Spleen (tissue), 13 donors: ENCODE measurements around the gene SIDT1. TPM values are rescaled to one million over a fixed set of nuclear protein-coding genes. Genes with fewer than 3 reads are reported as not detected.

Experiments used
- DNase-seq: peaks from one replicate; pipeline ENCODE4 v3.0.0-alpha.2; 2020
- H3K27ac ChIP-seq, 8 donors: fragments of 200-600 bp; sonication (generic) in 7 of 8; 1 replicate in 4 of 8; 2 replicates in 4 of 8; pipeline versions ENCODE4 v1.5.0 to v1.8.0; 2016 to 2021; ENCODE audit warnings: inconsistent platforms in 4 of 8, mild to moderate bottlenecking in 4 of 8, moderate library complexity in 1 of 8
- H3K27me3 ChIP-seq, 7 donors: fragments of 200-600 bp; sonication (generic) in 6 of 7; replicated peaks in 1 of 7; 1 replicate in 4 of 7; 2 replicates in 3 of 7; pipeline versions ENCODE4 v1.5.0 to v1.8.0; 2016 to 2021; ENCODE audit warnings: inconsistent platforms in 3 of 7, mild to moderate bottlenecking in 1 of 7
- H3K36me3 ChIP-seq, 6 donors: fragments of 200-600 bp; sonication (generic) in 5 of 6; 1 replicate in 4 of 6; 2 replicates in 2 of 6; pipeline versions ENCODE4 v1.5.0 to v1.8.0; 2016 to 2021; ENCODE audit warnings: inconsistent platforms in 2 of 6
- H3K4me1 ChIP-seq, 6 donors: fragments of 200-600 bp; sonication (generic) in 5 of 6; 1 replicate in 3 of 6; 2 replicates in 3 of 6; pipeline versions ENCODE4 v1.5.0 to v1.8.0; 2016 to 2021; ENCODE audit warnings: inconsistent platforms in 3 of 6
- H3K4me3 ChIP-seq, 8 donors: fragments of 200-600 bp; sonication (generic) in 7 of 8; 1 replicate in 4 of 8; 2 replicates in 4 of 8; pipeline versions ENCODE4 v1.5.0 to v1.8.0; 2016 to 2021; ENCODE audit warnings: inconsistent platforms in 4 of 8, mild to moderate bottlenecking in 4 of 8, moderate library complexity in 2 of 8
- H3K9me3 ChIP-seq, 8 donors: fragments of 200-600 bp; sonication (generic) in 7 of 8; 1 replicate in 4 of 8; 2 replicates in 4 of 8; pipeline versions ENCODE4 v1.5.0 to v1.8.0; 2016 to 2021; ENCODE audit warnings: inconsistent platforms in 4 of 8
- POLR2A ChIP-seq, 3 donors: fragments of 450-650 bp; IDR thresholded peaks; one replicate each; pipeline ENCODE4 v1.5.1; 2017; ENCODE audit warnings: antibody characterized with exemption in 3 of 3, mild to moderate bottlenecking in 1 of 3
- POLR2AphosphoS5 ChIP-seq, 3 donors: sonication (generic); formaldehyde crosslinking; IDR thresholded peaks; one replicate each; pipeline ENCODE4 v1.5.1; 2017; ENCODE audit warnings: antibody characterized with exemption in 3 of 3
- WGBS, 5 donors: extraction: QIAGEN DNeasy Blood & Tissue Kit in 3 of 5; methylation state at CpG; one replicate each; pipeline versions ENCODE4 v1.1.5 to v1.1.7; 2013 to 2018; 5-methylcytosine and 5-hydroxymethylcytosine counted together
- intact Hi-C: fragments of 100-400 bp; cut with DNase I; formaldehyde crosslinking; loops from one replicate; pipeline ENCODE4 v1.15.0; 2023; ENCODE audit warnings: low total_unique reads
- long read RNA-seq, 2 donors: transcript quantifications; one replicate each; lab custom pipeline, GENCODE V29; 2026
- polyA plus RNA-seq, 3 donors: library from polyadenylated mRNA; stranded (reverse); fragments of 200-250 nt; gene quantifications; one replicate each; pipeline ENCODE4 v1.2.1, GENCODE V29; 2013
- total RNA-seq, 7 donors: library from RNA; depleted of rRNA in 3 of 7; stranded (reverse); fragments of >200 nt in 3 of 7; fragmentation: NEBNext Ultra II Directional in 4 of 7; extraction: Animal tissue kit (Norgen Biotek cat#: 25700) in 4 of 7; gene quantifications; one replicate each; pipeline versions ENCODE4 v1.1.0 to v1.2.1, GENCODE V29; 2016 to 2021
- TF ChIP-seq, protein P1 (sequence below), 11 experiments: fragments of 200-600 bp in 7 of 11; fragments of 450-650 bp in 4 of 11; sonication (generic) in 4 of 11; IDR thresholded peaks in 8 of 11; conservative IDR thresholded peaks in 3 of 11; 1 replicate in 7 of 11; 2 replicates in 4 of 11; pipeline versions ENCODE4 v1.4.0 to v1.8.0; 2016 to 2021; ENCODE audit warnings: antibody characterized with exemption in 11 of 11, inconsistent platforms in 4 of 11, mild to moderate bottlenecking in 1 of 11
- donor health status: healthy with polysubstance abuse.
- donor health status: DM: no; HTN: no; CAD: no; lungs with moderate emphysema.
- donor health status: DM: no; HTN: no; CAD: no.
- donor health status: Bipolar disorder and iron deficiency.
- donor health status: healthy.
- donor health status: DM: no; HTN: no; CAD: no.
- donor health status: DM: yes; HTN: yes; CAD: no.

SIDT1 gene
- total RNA-seq (10 to 100 TPM; 37.2 to 81.5 (median 47.4) TPM), polyA plus RNA-seq (10 to 100 TPM; 12.4 to 13.4 (median 12.8) TPM)
- long read RNA-seq, donor 1, partial matches to known transcripts = 0 of 3 reads
- long read RNA-seq, donor 1, other reads (novel, unspliced or antisense) = 0 of 3 reads
- long read RNA-seq, donor 2, partial matches to known transcripts = 0 of 2 reads
- long read RNA-seq, donor 2, other reads (novel, unspliced or antisense) = 0 of 2 reads

DNA sequence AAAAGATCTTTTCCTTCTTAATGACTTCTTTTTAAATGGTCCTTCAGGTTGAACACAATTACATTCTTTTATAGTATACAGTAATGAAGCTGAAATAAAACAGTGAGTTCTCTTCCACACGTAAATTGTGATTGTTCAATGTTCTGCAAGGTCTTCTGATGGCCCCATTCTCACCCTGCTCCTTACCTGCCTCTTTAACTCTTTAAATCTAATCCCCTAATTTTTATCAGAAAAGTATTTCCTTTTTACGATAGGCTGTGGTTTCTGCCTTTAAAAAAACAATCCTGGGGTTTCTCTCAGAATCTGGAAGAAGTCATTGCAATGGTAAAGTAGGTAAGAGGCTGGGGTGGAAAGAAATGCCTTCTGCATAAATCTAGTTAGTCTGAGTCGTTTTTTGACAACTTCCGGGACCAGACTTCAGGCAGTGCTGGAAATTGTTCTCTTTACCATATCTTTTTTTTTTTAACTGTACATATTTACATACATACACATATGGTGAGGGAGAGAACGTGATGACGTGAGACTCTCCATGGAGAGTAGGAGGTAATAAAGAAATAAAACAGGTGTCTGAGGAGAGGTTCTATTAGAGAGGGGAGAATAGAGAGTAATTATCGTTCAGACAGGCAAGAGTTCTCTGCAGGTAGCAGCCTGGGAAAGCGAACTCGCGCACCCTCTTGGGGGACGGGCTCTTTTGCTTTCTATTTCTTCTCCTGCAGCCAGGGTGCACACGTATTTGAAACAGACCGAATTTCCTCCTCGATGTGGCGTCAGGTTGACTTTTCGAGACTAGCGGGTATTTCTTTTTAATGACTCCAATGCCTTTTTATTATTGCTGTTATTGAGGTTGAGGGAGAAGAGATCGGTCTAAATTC, at the start of gene SIDT1:
TSS of gene SIDT1 (plus strand) at position 730 of the 872 bp plus-strand sequence. CDS start 467 bp downstream, outside the sequence.
- peak within 1 kb of the TSS; percentile 55 to 82 (median 68) for H3K4me3 ChIP-seq
- H3K27ac ChIP-seq = peak within 1 kb of the TSS; percentile 86 to 94 (median 90)
- no peaks in the 10 kb centered on the region for H3K9me3 ChIP-seq
- intact Hi-C loops = no loop called here
- H3K27me3 ChIP-seq = peaks cover 0 to 20% (median 0%) of the 10 kb centered on the region in 7 donors
- TF ChIP-seq POLR2A (IDR thresholded peaks at IDR 0.05) (peak in 2 of 3 donors; percentile 50 to 71), POLR2AphosphoS5 (IDR thresholded peaks at IDR 0.05) (peak in 2 of 3 donors; percentile 54 to 93)
- TF ChIP-seq, protein P1, sequence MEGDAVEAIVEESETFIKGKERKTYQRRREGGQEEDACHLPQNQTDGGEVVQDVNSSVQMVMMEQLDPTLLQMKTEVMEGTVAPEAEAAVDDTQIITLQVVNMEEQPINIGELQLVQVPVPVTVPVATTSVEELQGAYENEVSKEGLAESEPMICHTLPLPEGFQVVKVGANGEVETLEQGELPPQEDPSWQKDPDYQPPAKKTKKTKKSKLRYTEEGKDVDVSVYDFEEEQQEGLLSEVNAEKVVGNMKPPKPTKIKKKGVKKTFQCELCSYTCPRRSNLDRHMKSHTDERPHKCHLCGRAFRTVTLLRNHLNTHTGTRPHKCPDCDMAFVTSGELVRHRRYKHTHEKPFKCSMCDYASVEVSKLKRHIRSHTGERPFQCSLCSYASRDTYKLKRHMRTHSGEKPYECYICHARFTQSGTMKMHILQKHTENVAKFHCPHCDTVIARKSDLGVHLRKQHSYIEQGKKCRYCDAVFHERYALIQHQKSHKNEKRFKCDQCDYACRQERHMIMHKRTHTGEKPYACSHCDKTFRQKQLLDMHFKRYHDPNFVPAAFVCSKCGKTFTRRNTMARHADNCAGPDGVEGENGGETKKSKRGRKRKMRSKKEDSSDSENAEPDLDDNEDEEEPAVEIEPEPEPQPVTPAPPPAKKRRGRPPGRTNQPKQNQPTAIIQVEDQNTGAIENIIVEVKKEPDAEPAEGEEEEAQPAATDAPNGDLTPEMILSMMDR (IDR thresholded peaks at IDR 0.05 in 8 of 11, conservative IDR thresholded peaks at IDR 0.05 in 3 of 11) = peak in 7 of 11 experiments; percentile 7 to 51 (median 21)
- no peaks in the 10 kb centered on the region for H3K36me3 ChIP-seq
- DNase-seq = peak; percentile 90
- WGBS, 5 donors = 2 to 4% (median 2%) methylated on average over 18 of the region's 18 CpGs
- peaks cover 0 to 61% (median 39%) of the 10 kb centered on the region in 6 donors for H3K4me1 ChIP-seq

- TF ChIP-seq POLR2A (IDR thresholded peaks at IDR 0.05) = no peak
- TF ChIP-seq, protein P1 (IDR thresholded peaks at IDR 0.05 in 8 of 11, conservative IDR thresholded peaks at IDR 0.05 in 3 of 11) = no peak
- no peak for TF ChIP-seq POLR2AphosphoS5 (IDR thresholded peaks at IDR 0.05)
- intact Hi-C loops = no loop called here
- peak overlapping the region in 2 of 8 donors; percentile 16 to 26 for H3K27ac ChIP-seq
These were observed 47.2 kb upstream of the SIDT1 start for GRCh38 chr3:113485161-113485609.

DNA sequence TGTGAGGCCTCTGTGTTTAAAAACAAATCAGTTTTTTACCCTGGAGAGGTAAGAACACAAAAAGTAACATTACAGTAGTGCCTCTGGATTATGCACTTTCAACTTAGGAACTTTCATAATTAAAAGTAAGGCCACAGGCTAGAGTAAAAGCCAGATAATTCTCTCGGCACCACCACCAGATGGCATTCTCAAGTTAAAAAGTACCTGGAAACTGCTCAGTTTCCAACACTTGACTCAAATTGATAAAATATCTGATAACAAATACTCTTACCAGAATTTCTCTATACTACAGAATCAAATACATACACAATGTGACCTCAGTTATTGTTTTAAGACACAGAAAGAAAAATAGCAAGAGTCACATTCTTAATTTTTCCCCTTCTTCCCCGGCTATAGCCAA, 37.3 kb upstream of the SIDT1 start:
- Histone ChIP-seq H3K27me3 (no peaks in the 10 kb centered on the region), H3K4me1 (no peaks in the 10 kb centered on the region), H3K9me3 (no peaks in the 10 kb centered on the region), H3K36me3 (peaks cover 0 to 60% (median 14%) of the 10 kb centered on the region in 6 donors), H3K27ac (no peak overlapping the region), H3K4me3 (no peak overlapping the region)
- DNase-seq = no peak
- WGBS, 5 donors = 60 to 69% (median 67%) methylated on average over 2 of the region's 2 CpGs
- no peak for TF ChIP-seq POLR2A (IDR thresholded peaks at IDR 0.05)
- no peak for TF ChIP-seq POLR2AphosphoS5 (IDR thresholded peaks at IDR 0.05)
- TF ChIP-seq, protein P1 (IDR thresholded peaks at IDR 0.05 in 8 of 11, conservative IDR thresholded peaks at IDR 0.05 in 3 of 11) = peak in 7 of 11 experiments; percentile 23 to 62 (median 48)
- intact Hi-C loops = loop anchor here (5.0 kb wide), 2 partner anchors 132 to 247 kb away; no protein-coding TSS in a partner anchor

More at GRCh38 chr3:113485161-113485609, 47.2 kb upstream of the SIDT1 start:
- H3K9me3 ChIP-seq = peaks cover 0 to 9% (median 1%) of the 10 kb centered on the region in 8 donors
- 83 to 91% (median 87%) methylated on average over 8 of the region's 8 CpGs for WGBS, 5 donors
- H3K27me3 ChIP-seq = no peaks in the 10 kb centered on the region
- peaks cover 0 to 39% (median 5%) of the 10 kb centered on the region in 6 donors for H3K36me3 ChIP-seq
- DNase-seq = no peak
- H3K4me1 ChIP-seq = no peaks in the 10 kb centered on the region
- H3K4me3 ChIP-seq = no peak overlapping the region
